LNCaP clone FGC (cell line): Measurements from ENCODE around the gene ARL3.

ENCODE experiments used
- DNase-seq: peaks from one replicate; pipeline ENCODE4 v3.0.0-alpha.2; 2011; ENCODE audit warnings: low read depth
- H3K4me3 ChIP-seq: 2 replicates; pipeline ENCODE4 v1.5.1; 2011; ENCODE audit warnings: mild to moderate bottlenecking, low read depth, low read length, control low read depth
- CTCF ChIP-seq: IDR thresholded peaks from 2 replicates; pipeline ENCODE4 v1.5.1; 2012; ENCODE audit warnings: mild to moderate bottlenecking; ENCODE audit not compliant: control insufficient read depth, insufficient read depth; ENCODE audit errors: extremely low read depth

The ARL3 gene

GRCh38 chr10:102677331-102678067 lies 36.7 kb downstream of the ARL3 start:
- H3K4me3 ChIP-seq: no peak overlapping the region
- TF ChIP-seq CTCF: no peak

GRCh38 chr10:102676534-102677315 lies 37.5 kb downstream of the ARL3 start:
- no peak for DNase-seq
- no peak overlapping the region for H3K4me3 ChIP-seq
- no peak for TF ChIP-seq CTCF

More at GRCh38 chr10:102677331-102678067, 36.7 kb downstream of the ARL3 start:
- no peak for DNase-seq

- no peak for DNase-seq
- no peak overlapping the region for H3K4me3 ChIP-seq
- TF ChIP-seq CTCF: no peak
Observed at GRCh38 chr10:102675666-102676533, 38.3 kb downstream of the ARL3 start.

- no peak overlapping the region for H3K4me3 ChIP-seq
- TF ChIP-seq CTCF: no peak
- no peak for DNase-seq
Observed at GRCh38 chr10:102675011-102675665, 39.1 kb downstream of the ARL3 start.

GRCh38 chr10:102674566-102674965 lies 39.6 kb downstream of the ARL3 start:
- TF ChIP-seq CTCF: no peak
- no peak overlapping the region for H3K4me3 ChIP-seq
- DNase-seq: no peak

- no peak for TF ChIP-seq CTCF
- no peak overlapping the region for H3K4me3 ChIP-seq
- DNase-seq: no peak
Observed at GRCh38 chr10:102673819-102674511, 40.2 kb downstream of the ARL3 start.
